K562 (cell line): ENCODE data around the gene GDF7. TPM values are rescaled to one million over a fixed set of nuclear protein-coding genes. Genes with fewer than 3 reads are reported as not detected.
A peak's percentile ranks its signal among the peaks of the same experiment; 100 is the strongest.

Experiments used
- ATAC-seq: fragments of 200-7000 bp; cut with Tn5 transposase; 3 replicates; pipeline ENCODE4 v1.9.1; 2020; ENCODE audit warnings: moderate library complexity
- BruUV-seq: library from RNA; stranded (reverse); fragments of 400-500 nt; replicated peaks from 2 replicates; lab custom pipeline; 2021; lab: Mats Ljungman, UMichigan
- CTCF ChIA-PET: fragments of 300-600 bp; formaldehyde crosslinking; extraction: SDS; loops from one replicate; lab custom pipeline; 2021; ENCODE audit warnings: low intra/inter-chr PET ratio; lab: Yijun Ruan, JAX
- POLR2A ChIA-PET: fragments of 300-600, 350-650 bp; sonication (Branson Sonifier 250); formaldehyde crosslinking; extraction: SDS; loops from one replicate; lab custom pipeline; 2021; ENCODE audit warnings: antibody characterized with exemption, inconsistent platforms; lab: Yijun Ruan, JAX
- DNase-seq, 4 experiments: peaks; one replicate each; pipeline versions ENCODE4 v3.0.0 to v3.0.0-alpha.2; 2011 to 2018; ENCODE audit warnings: low spot score in 3 of 4, mixed read lengths in 3 of 4; ENCODE audit errors: extremely low read depth in 1 of 4
- FAIRE-seq: peaks from 2 replicates; lab custom pipeline; 2011; peaks lifted over from hg19 to GRCh38; lab: Jason Lieb, UNC
- H2AFZ ChIP-seq: 2 replicates; pipeline ENCODE4 v1.6.0; 2011; ENCODE audit warnings: low read depth, low read length, control low read depth, inconsistent platforms
- H3K27ac ChIP-seq: fragments of 200-600 bp; 3 replicates; pipeline ENCODE4 v1.8.0; 2011; ENCODE audit warnings: low read depth, mild to moderate bottlenecking, control low read depth, inconsistent platforms, low read length, moderate library complexity, mixed read lengths; ENCODE audit errors: extremely low read depth
- H3K27me3 ChIP-seq, 2 experiments: fragments of 300-600 bp in 1 of 2; 2 replicates in 1 of 2; 3 replicates in 1 of 2; pipeline versions ENCODE4 v1.6.0 to v1.8.0; 2011; ENCODE audit warnings: inconsistent platforms in 2 of 2, low read length in 2 of 2, mild to moderate bottlenecking in 1 of 2, mixed read lengths in 1 of 2, moderate library complexity in 1 of 2; ENCODE audit not compliant: control insufficient read depth in 2 of 2, insufficient read depth in 2 of 2
- H3K36me3 ChIP-seq: fragments of 300-600 bp; 3 replicates; pipeline ENCODE4 v1.8.0; 2011; ENCODE audit warnings: mild to moderate bottlenecking, low read length, inconsistent platforms; ENCODE audit not compliant: control insufficient read depth, insufficient read depth
- H3K4me1 ChIP-seq, 2 experiments: fragments of 200-600 bp in 1 of 2; replicated peaks in 1 of 2; 2 replicates in 1 of 2; 3 replicates in 1 of 2; pipeline versions ENCODE4 v1.5.1 to v1.8.0; 2011; ENCODE audit warnings: inconsistent platforms in 2 of 2, low read length in 2 of 2, mild to moderate bottlenecking in 1 of 2, mixed read lengths in 1 of 2, moderate library complexity in 1 of 2; ENCODE audit not compliant: control insufficient read depth in 2 of 2, insufficient read depth in 2 of 2
- H3K4me2 ChIP-seq: 2 replicates; pipeline ENCODE4 v1.6.1; 2011; ENCODE audit warnings: low read length, control low read depth, inconsistent platforms, mixed read lengths; ENCODE audit not compliant: insufficient read depth
- H3K4me3 ChIP-seq: fragments of 200-600 bp; sonication (generic), shearing (Covaris generic); 2 replicates; pipeline ENCODE4 v1.5.1; 2016; ENCODE audit warnings: control low read depth, inconsistent platforms
- H3K79me2 ChIP-seq: fragments of 200-600 bp; 3 replicates; pipeline ENCODE4 v1.8.0; 2011; ENCODE audit warnings: low read length, inconsistent platforms; ENCODE audit not compliant: control insufficient read depth, insufficient read depth
- H3K9ac ChIP-seq, 2 experiments: 2 replicates each; pipeline versions ENCODE4 v1.6.0 to v1.6.1; 2011; ENCODE audit warnings: low read depth in 2 of 2, low read length in 2 of 2, control low read depth in 1 of 2, inconsistent platforms in 1 of 2, mild to moderate bottlenecking in 1 of 2, mixed read lengths in 1 of 2; ENCODE audit not compliant: insufficient read depth in 1 of 2
- H3K9me1 ChIP-seq: one replicate; pipeline ENCODE4 v1.6.0; 2011; ENCODE audit warnings: inconsistent platforms, mild to moderate bottlenecking, low read length, moderate library complexity; ENCODE audit not compliant: control insufficient read depth, insufficient read depth
- H3K9me3 ChIP-seq: replicated peaks from 2 replicates; pipeline ENCODE4 v1.5.1; 2011; ENCODE audit warnings: low read depth, low read length, inconsistent platforms; ENCODE audit not compliant: control insufficient read depth, insufficient read depth
- H4K20me1 ChIP-seq: replicated peaks from 2 replicates; pipeline ENCODE4 v1.6.1; 2011; ENCODE audit warnings: low read length, inconsistent platforms, mixed read lengths; ENCODE audit not compliant: control insufficient read depth, insufficient read depth
- HDAC2 ChIP-seq: fragments of 450-650 bp; IDR thresholded peaks from 2 replicates; pipeline ENCODE4 v1.6.1; 2016; ENCODE audit warnings: mild to moderate bottlenecking
- HDGF ChIP-seq: fragments of 450-650 bp; IDR thresholded peaks from 2 replicates; pipeline ENCODE4 v1.6.1; 2016
- HNRNPK ChIP-seq: fragments of 200-400 bp; formaldehyde crosslinking; IDR thresholded peaks from one replicate; pipeline ENCODE4 v1.6.1; 2018; ENCODE audit warnings: mild to moderate bottlenecking, low read depth, low read length; ENCODE audit not compliant: poor library complexity, severe bottlenecking
- MCM5 ChIP-seq: fragments of 450-650 bp; IDR thresholded peaks from 2 replicates; pipeline ENCODE4 v1.6.1; 2016; ENCODE audit warnings: low read depth
- PHF20 ChIP-seq: fragments of 450-650 bp; IDR thresholded peaks from 2 replicates; pipeline ENCODE4 v1.6.1; 2018; ENCODE audit not compliant: partially characterized antibody
- PTRF ChIP-seq: fragments of 450-650 bp; IDR thresholded peaks from 2 replicates; pipeline ENCODE4 v1.6.1; 2016; ENCODE audit warnings: mild to moderate bottlenecking, missing genetic modification characterization, missing compliant biosample characterization
- SNRNP70 ChIP-seq: fragments of 200-400 bp; formaldehyde crosslinking; optimal IDR thresholded peaks from 2 replicates; pipeline ENCODE3; 2017; ENCODE audit warnings: low read depth, low read length
- STAG1 ChIP-seq: sonication (generic); formaldehyde crosslinking; IDR thresholded peaks from 2 replicates; pipeline ENCODE4 v1.5.0; 2020; ENCODE audit warnings: missing genetic modification reagents, borderline replicate concordance
- TAF1 ChIP-seq: IDR thresholded peaks from 2 replicates; pipeline ENCODE4 v1.6.1; 2011; ENCODE audit warnings: mild to moderate bottlenecking, low read length, moderate library complexity; ENCODE audit not compliant: insufficient read depth, control insufficient read depth, severe bottlenecking; ENCODE audit errors: extremely low read depth
- TEAD2 ChIP-seq: fragments of 450-650 bp; IDR thresholded peaks from 2 replicates; pipeline ENCODE4 v1.6.1; 2016; ENCODE audit warnings: missing genetic modification characterization, control low read depth, missing compliant biosample characterization
- ZEB2 ChIP-seq: fragments of 450-650 bp; IDR thresholded peaks from 2 replicates; pipeline ENCODE4 v1.6.1; 2016
- ZNF143 ChIP-seq: sonication (generic); formaldehyde crosslinking; IDR thresholded peaks from 2 replicates; pipeline ENCODE4 v1.9.0; 2022; ENCODE audit warnings: mild to moderate bottlenecking, missing genetic modification reagents
- ZNF830 ChIP-seq: fragments of 250-450 bp; sonication (Bioruptor Pico); IDR thresholded peaks from 2 replicates; pipeline ENCODE4 v1.5.0; 2021; ENCODE audit warnings: mild to moderate bottlenecking
- WGBS: fragments of 100-300 bp; shearing (Covaris generic); methylation state at CpG from one replicate; pipeline ENCODE4 v1.1.6; 2016; ENCODE audit warnings: low coverage, mixed read lengths; ENCODE audit not compliant: insufficient coverage; ENCODE audit errors: missing lambda C conversion rate; 5-methylcytosine and 5-hydroxymethylcytosine counted together
- in situ Hi-C: fragments of 300-500 bp; cut with MboI; formaldehyde crosslinking; loops from 4 replicates; pipeline ENCODE4 v1.15.0; 2018; ENCODE audit warnings: inconsistent platforms, mixed read lengths
- intact Hi-C: fragments of 100-400 bp; cut with micrococcal nuclease; formaldehyde crosslinking; loops from 2 replicates; pipeline ENCODE4 v1.14.2; 2022
- polyA plus RNA-seq, 8 experiments: library from polyadenylated mRNA; depleted of rRNA in 4 of 8; stranded (reverse) in 5 of 8; unstranded in 3 of 8; fragments of >200 nt; fragmentation: Nextera tagmentation in 2 of 8; fragmentation: Illumina TruSeq in 1 of 8; extraction: Ambion mirVana in 2 of 8; extraction: Trizol in 1 of 8; gene quantifications; 2 replicates each; pipeline versions ENCODE4 v1.2.1 to v1.2.3, GENCODE V29; 2011 to 2014; ENCODE audit warnings: inconsistent platforms in 1 of 8, missing spikeins in 1 of 8
- total RNA-seq, 7 experiments: library from RNA; depleted of rRNA in 6 of 7; stranded (reverse); fragments of >200 nt in 6 of 7; fragmentation: Illumina TruSeq in 2 of 7; extraction: Trizol in 2 of 7; gene quantifications; 2 replicates each; pipeline versions ENCODE4 v1.2.1 to v1.2.3, GENCODE V29; 2011 to 2021; ENCODE audit warnings: low replicate concordance in 1 of 7
- TF ChIP-seq, protein P1 (sequence below), 2 experiments: fragments of 450-650 bp in 1 of 2; sonication (generic) in 1 of 2; formaldehyde crosslinking in 1 of 2; IDR thresholded peaks; 2 replicates each; pipeline versions ENCODE4 v1.7.1 to v1.9.0; 2016 to 2022; ENCODE audit warnings: inconsistent platforms in 1 of 2, mild to moderate bottlenecking in 1 of 2, missing genetic modification reagents in 1 of 2

Gene GDF7
- total and polyA plus RNA-seq, 9 of the 15 experiments (the other 6 are each of a cell fraction or from before 2014, with no cell fraction given): 0.01 TPM; not detected in 7

DNA sequence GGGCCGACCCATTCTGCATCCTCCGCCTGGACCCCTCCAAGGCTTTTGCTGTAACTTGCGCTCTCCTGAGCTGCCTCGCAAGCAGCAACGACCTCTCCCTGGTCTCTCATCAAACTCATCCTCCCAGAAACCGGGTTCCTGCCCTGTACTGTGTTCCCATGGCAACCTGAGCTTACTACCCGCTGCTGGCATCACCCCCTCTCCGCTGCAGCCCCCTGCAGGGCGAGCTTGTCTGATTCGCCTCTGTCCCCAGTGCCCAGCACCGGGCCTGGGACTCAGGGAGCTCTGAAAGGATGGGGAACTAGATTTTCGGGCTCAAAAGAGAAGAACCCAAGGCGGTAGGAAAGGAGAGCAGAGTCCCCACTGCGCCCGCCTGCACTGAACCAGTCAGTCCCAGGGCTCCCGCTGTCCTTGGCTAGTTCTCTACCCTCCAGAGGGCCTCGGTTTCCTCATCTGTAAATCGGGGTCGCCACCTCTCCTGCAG lies 16.5 kb upstream of the GDF7 start:
- H3K9ac ChIP-seq: peak overlapping the region; percentile 79 to 95; a peak in 3 of 4 replicates
- intact Hi-C loops: no loop called here
- no peaks in the 10 kb centered on the region for H3K9me3 ChIP-seq
- peaks cover 0 to 18% of the 10 kb centered on the region in 2 experiments; a peak in 2 of 5 replicates for H3K27me3 ChIP-seq
- H2AFZ ChIP-seq: peak overlapping the region; percentile 92
- peaks cover 6 to 20% of the 10 kb centered on the region in 2 experiments; a peak in 3 of 5 replicates for H3K4me1 ChIP-seq
- DNase-seq (peak in 3 of 4 experiments; percentile 16 to 35 (median 33)), FAIRE-seq (no peak), ATAC-seq (no peak; the same call in 2 of the 3 replicates)
- POLR2A ChIA-PET: interaction anchor here (0.7 to 1.2 kb wide), 4 partner anchors 8 to 320 kb away, joined by 3 to 6 read pairs (median 4); partner anchors contain the start of gene RHOB
- WGBS: 10% methylated on average over 16 of the region's 19 CpGs
- H3K4me3 ChIP-seq: peak overlapping the region; percentile 72
- in situ Hi-C loops: loop anchor here (25.0 kb wide), 1 partner anchor 612 kb away; no protein-coding TSS in a partner anchor
- TSS peak; percentile 70 for BruUV-seq
- H3K79me2 ChIP-seq: no peaks in the 10 kb centered on the region; the same call in 2 of the 3 replicates
- H3K4me2 ChIP-seq: peak overlapping the region; percentile 73
- CTCF ChIA-PET: interaction anchor here (0.6 to 1.5 kb wide), 7 partner anchors 9 to 697 kb away, joined by 3 to 4 read pairs (median 3); no protein-coding TSS in a partner anchor
- no peaks in the 10 kb centered on the region; the same call in 1 of the 2 replicates for H4K20me1 ChIP-seq
- H3K27ac ChIP-seq: peak overlapping the region; percentile 49; the same call in 2 of the 3 replicates
- H3K36me3 ChIP-seq: no peaks in the 10 kb centered on the region
- H3K9me1 ChIP-seq: no peaks in the 10 kb centered on the region
- TF ChIP-seq ZEB2 (0 out of 2 replicates have a peak, but pooled peaks have one; percentile 19), TAF1 (no peak), PTRF (tag) (no peak), HDGF (0 out of 2 replicates have a peak, but pooled peaks have one; percentile 58), ZNF143 (CRISPR knock-in tag) (no peak), HNRNPK (no peak), PHF20 (peak; percentile 61), MCM5 (no peak), HDAC2 (peak; percentile 50), STAG1 (no peak), SNRNP70 (no peak), TEAD2 (no peak), ZNF830 (CRISPR knock-in tag) (0 out of 2 replicates have a peak, but pooled peaks have one; percentile 25)
- TF ChIP-seq, protein P1, sequence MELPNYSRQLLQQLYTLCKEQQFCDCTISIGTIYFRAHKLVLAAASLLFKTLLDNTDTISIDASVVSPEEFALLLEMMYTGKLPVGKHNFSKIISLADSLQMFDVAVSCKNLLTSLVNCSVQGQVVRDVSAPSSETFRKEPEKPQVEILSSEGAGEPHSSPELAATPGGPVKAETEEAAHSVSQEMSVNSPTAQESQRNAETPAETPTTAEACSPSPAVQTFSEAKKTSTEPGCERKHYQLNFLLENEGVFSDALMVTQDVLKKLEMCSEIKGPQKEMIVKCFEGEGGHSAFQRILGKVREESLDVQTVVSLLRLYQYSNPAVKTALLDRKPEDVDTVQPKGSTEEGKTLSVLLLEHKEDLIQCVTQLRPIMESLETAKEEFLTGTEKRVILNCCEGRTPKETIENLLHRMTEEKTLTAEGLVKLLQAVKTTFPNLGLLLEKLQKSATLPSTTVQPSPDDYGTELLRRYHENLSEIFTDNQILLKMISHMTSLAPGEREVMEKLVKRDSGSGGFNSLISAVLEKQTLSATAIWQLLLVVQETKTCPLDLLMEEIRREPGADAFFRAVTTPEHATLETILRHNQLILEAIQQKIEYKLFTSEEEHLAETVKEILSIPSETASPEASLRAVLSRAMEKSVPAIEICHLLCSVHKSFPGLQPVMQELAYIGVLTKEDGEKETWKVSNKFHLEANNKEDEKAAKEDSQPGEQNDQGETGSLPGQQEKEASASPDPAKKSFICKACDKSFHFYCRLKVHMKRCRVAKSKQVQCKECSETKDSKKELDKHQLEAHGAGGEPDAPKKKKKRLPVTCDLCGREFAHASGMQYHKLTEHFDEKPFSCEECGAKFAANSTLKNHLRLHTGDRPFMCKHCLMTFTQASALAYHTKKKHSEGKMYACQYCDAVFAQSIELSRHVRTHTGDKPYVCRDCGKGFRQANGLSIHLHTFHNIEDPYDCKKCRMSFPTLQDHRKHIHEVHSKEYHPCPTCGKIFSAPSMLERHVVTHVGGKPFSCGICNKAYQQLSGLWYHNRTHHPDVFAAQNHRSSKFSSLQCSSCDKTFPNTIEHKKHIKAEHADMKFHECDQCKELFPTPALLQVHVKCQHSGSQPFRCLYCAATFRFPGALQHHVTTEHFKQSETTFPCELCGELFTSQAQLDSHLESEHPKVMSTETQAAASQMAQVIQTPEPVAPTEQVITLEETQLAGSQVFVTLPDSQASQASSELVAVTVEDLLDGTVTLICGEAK (IDR thresholded peaks at IDR 0.05): peak; percentile 11; the same call in 1 of the 2 replicates
- TF ChIP-seq, protein P1 (CRISPR knock-in tag; IDR thresholded peaks at IDR 0.05): no peak
